Gastrocnemius medialis (tissue), 4 donors: ENCODE results near the gene GNAI1. TPM values are rescaled to one million over a fixed set of nuclear protein-coding genes. Genes with fewer than 3 reads are reported as not detected.

Experiments
- ATAC-seq, 2 donors: fragments of 150-250 bp; one replicate each; pipeline ENCODE4 v1.9.1; 2016
- DNase-seq, 2 donors: peaks; one replicate each; pipeline ENCODE4 v3.0.0-alpha.2; 2019
- H3K27ac ChIP-seq, 4 donors: fragments of 200-600 bp; sonication (generic); 1 replicate in 1 of 4; 2 replicates in 3 of 4; pipeline ENCODE4 v1.5.1; 2016 to 2018; ENCODE audit warnings: mild to moderate bottlenecking in 2 of 4, moderate library complexity in 1 of 4
- H3K27me3 ChIP-seq, 3 donors: fragments of 200-600 bp; sonication (generic) in 2 of 3; 1 replicate in 1 of 3; 2 replicates in 2 of 3; pipeline versions ENCODE4 v1.5.1 to v1.6.0; 2016 to 2019; ENCODE audit warnings: mild to moderate bottlenecking in 1 of 3, moderate library complexity in 1 of 3
- H3K36me3 ChIP-seq, 2 donors: fragments of 200-600 bp; sonication (generic) in 1 of 2; one replicate each; pipeline ENCODE4 v1.5.1; 2017 to 2018
- H3K4me1 ChIP-seq, 2 donors: fragments of 200-600 bp; sonication (generic) in 1 of 2; one replicate each; pipeline ENCODE4 v1.5.1; 2016 to 2017; ENCODE audit warnings: mild to moderate bottlenecking in 2 of 2
- H3K4me3 ChIP-seq, 4 donors: fragments of 200-600 bp; sonication (generic) in 3 of 4; 1 replicate in 1 of 4; 2 replicates in 3 of 4; pipeline ENCODE4 v1.5.1; 2016 to 2019; ENCODE audit warnings: mild to moderate bottlenecking in 2 of 4
- H3K9me3 ChIP-seq, 3 donors: fragments of 200-600 bp; sonication (generic) in 2 of 3; 1 replicate in 1 of 3; 2 replicates in 2 of 3; pipeline ENCODE4 v1.5.1; 2016 to 2019
- POLR2A ChIP-seq, 2 donors: fragments of 450-650 bp; IDR thresholded peaks; one replicate each; pipeline ENCODE4 v1.6.1; 2017; ENCODE audit warnings: antibody characterized with exemption in 2 of 2, mild to moderate bottlenecking in 2 of 2, moderate library complexity in 2 of 2
- in situ Hi-C, 4 donors: fragments of 200-750 bp; cut with MboI; loops; one replicate each; pipeline versions ENCODE4 v1.15.0 to v1.8.0; 2017; ENCODE audit warnings: low sequenced_read_pairs in 4 of 4
- intact Hi-C: fragments of 100-400 bp; cut with DNase I; formaldehyde crosslinking; loops from one replicate; pipeline ENCODE4 v1.15.1; 2023; ENCODE audit warnings: low total_unique reads
- total RNA-seq, 4 donors: library from RNA; depleted of rRNA; stranded (reverse); fragments of >200 nt; gene quantifications; one replicate each; pipeline versions ENCODE4 v1.1.0 to v1.2.3, GENCODE V29; 2016
- TF ChIP-seq, protein P1 (sequence below), 5 experiments: fragments of 450-650 bp in 3 of 5; fragments of 200-600 bp in 2 of 5; sonication (generic) in 2 of 5; IDR thresholded peaks in 4 of 5; conservative IDR thresholded peaks in 1 of 5; 1 replicate in 4 of 5; 2 replicates in 1 of 5; pipeline ENCODE4 v1.5.1; 2016 to 2019; ENCODE audit warnings: antibody characterized with exemption in 5 of 5, mild to moderate bottlenecking in 3 of 5, moderate library complexity in 3 of 5

Gene GNAI1
- total RNA-seq, 4 donors from 2014 or later, result 6.5 to 13.0 (median 8.3) TPM

DNA sequence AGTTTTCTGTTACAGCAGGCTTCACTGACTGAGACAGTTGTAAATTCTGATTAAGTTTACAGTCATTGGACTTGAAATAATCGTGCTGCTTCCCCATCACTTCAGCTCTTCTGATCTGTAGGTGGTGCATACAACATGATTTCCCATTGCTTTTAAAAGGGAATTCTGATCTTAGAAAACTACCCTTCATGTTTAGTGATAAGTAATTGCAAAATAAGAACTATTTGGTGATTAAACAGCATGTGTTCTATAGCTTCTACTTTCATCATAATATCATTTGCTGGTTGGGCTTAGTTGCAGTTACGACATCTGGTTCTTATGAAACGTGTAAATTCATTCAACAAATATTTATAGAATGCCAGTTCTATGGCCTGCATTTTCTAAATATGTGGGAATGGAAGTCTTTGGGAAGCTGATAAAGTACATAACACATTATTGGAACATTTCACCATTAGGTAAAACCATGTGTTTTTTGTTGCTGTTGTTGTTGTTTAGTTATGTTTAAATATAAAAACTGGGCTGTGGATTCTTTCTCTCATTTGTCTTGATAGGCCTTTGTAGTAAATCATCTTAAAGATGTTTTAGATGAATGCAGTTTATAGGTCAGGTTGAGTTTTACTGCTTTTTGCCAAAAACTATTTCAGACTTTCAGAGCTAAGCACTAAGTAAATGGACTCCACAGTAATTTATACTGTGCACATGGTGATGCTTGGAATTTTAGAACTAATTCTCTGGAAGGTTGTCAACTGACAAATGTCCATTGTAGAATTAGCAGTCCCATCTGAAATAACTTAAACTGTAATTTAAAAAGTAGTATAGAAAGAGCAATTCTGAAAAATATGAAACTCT, 13.1 kb downstream of the GNAI1 start:
- no peak overlapping the region for H3K27ac ChIP-seq
- H3K27me3 ChIP-seq, result no peaks in the 10 kb centered on the region
- no peak for DNase-seq
- H3K4me3 ChIP-seq, result no peak overlapping the region
- H3K36me3 ChIP-seq, result no peaks in the 10 kb centered on the region
- in situ Hi-C loops, result no loop called here
- TF ChIP-seq, protein P1, sequence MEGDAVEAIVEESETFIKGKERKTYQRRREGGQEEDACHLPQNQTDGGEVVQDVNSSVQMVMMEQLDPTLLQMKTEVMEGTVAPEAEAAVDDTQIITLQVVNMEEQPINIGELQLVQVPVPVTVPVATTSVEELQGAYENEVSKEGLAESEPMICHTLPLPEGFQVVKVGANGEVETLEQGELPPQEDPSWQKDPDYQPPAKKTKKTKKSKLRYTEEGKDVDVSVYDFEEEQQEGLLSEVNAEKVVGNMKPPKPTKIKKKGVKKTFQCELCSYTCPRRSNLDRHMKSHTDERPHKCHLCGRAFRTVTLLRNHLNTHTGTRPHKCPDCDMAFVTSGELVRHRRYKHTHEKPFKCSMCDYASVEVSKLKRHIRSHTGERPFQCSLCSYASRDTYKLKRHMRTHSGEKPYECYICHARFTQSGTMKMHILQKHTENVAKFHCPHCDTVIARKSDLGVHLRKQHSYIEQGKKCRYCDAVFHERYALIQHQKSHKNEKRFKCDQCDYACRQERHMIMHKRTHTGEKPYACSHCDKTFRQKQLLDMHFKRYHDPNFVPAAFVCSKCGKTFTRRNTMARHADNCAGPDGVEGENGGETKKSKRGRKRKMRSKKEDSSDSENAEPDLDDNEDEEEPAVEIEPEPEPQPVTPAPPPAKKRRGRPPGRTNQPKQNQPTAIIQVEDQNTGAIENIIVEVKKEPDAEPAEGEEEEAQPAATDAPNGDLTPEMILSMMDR (IDR thresholded peaks at IDR 0.05 in 4 of 5, conservative IDR thresholded peaks at IDR 0.05 in 1 of 5), result no peak
- TF ChIP-seq POLR2A (IDR thresholded peaks at IDR 0.05), result no peak
- no peaks in the 10 kb centered on the region for H3K4me1 ChIP-seq
- ATAC-seq, result no peak
- intact Hi-C loops, result no loop called here
- no peaks in the 10 kb centered on the region for H3K9me3 ChIP-seq

DNA sequence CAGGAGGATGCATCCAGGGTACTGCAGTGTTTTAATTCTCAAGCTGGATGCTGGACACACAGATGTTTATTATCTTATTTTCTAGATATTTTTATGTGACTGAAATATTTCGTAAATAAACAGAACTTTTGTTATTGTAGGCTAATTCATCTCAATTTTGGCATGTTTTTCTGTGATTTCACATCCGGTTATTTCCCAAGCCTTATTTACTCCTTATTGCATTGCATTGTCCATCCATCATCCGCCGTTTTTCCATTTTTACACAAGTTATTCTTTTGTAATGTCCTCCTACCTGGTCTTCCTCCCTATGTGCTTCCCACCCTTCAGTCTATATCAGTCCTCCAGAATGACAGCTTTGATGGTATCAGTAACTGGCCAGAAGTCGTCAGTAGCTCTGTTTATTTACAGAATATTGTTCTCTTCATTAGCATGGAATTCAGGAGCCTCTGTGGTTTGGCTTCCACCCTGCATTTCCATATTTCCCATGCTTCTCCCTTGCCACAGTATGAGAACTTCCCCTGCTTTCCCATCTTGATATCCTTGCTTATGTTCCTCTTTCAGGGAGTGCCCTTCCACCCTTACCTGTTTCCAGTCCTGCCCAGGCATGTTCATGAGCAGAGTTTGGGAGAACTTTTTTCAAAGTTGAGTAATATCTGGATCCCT, 16.1 kb downstream of the GNAI1 start:
- intact Hi-C loops (no loop called here), in situ Hi-C loops (no loop called here)
- H3K4me1 ChIP-seq, result peaks cover 0 to 5% of the 10 kb centered on the region in 2 donors
- H3K4me3 ChIP-seq, result no peak overlapping the region
- no peaks in the 10 kb centered on the region for H3K36me3 ChIP-seq
- no peaks in the 10 kb centered on the region for H3K27me3 ChIP-seq
- DNase-seq, result no peak
- no peaks in the 10 kb centered on the region for H3K9me3 ChIP-seq
- no peak overlapping the region for H3K27ac ChIP-seq
- no peak for ATAC-seq
- TF ChIP-seq, protein P1 (IDR thresholded peaks at IDR 0.05 in 4 of 5, conservative IDR thresholded peaks at IDR 0.05 in 1 of 5), result no peak
- no peak for TF ChIP-seq POLR2A (IDR thresholded peaks at IDR 0.05)

DNA sequence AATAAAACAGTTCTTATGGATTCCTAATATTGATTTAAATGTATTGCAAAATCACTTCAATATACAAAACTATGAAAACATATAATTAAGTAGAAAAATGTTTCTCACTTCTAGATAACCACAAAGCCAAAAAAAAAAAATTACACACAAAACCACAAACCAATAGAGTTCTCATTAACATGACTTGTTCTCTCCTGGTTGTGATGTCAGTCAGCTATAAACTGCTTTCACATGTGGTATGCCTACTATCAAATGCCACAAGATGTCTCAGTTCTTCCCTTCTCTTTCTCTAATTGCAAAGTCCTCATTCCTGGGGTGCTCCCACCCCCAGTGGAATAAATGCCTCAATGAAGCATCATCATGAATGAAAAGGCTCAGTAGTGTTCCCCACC, 16.6 kb downstream of the GNAI1 start:
- Histone ChIP-seq H3K4me1 (peaks cover 0 to 5% of the 10 kb centered on the region in 2 donors), H3K4me3 (no peak overlapping the region), H3K36me3 (no peaks in the 10 kb centered on the region), H3K27me3 (no peaks in the 10 kb centered on the region), H3K9me3 (no peaks in the 10 kb centered on the region), H3K27ac (no peak overlapping the region)
- no peak for ATAC-seq
- in situ Hi-C loops (no loop called here), intact Hi-C loops (no loop called here)
- DNase-seq, result no peak
- TF ChIP-seq, protein P1 (IDR thresholded peaks at IDR 0.05 in 4 of 5, conservative IDR thresholded peaks at IDR 0.05 in 1 of 5), result no peak
- TF ChIP-seq POLR2A (IDR thresholded peaks at IDR 0.05), result no peak

DNA sequence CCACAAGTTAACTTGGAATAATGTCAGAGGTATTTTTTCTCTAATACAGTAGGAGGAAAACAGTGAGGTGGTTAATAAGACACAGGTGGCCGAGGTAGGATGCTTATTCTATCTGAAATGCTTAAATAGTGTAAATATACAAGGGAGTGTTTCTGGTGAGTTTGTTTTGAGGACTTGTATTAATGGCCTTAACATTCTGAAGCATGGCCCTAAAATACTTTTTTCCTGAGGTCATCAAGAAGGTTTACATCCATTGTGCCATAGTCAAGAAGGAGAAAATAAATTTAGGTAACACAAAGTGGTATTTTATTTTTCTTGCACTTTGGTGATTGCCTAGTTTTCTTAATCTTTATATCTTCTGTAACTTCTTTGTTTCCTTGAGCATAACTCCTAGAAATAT, 18.8 kb downstream of the GNAI1 start:
- in situ Hi-C loops, result no loop called here
- Histone ChIP-seq H3K36me3 (no peaks in the 10 kb centered on the region), H3K4me1 (peaks cover 0 to 5% of the 10 kb centered on the region in 2 donors), H3K27ac (no peak overlapping the region), H3K27me3 (no peaks in the 10 kb centered on the region), H3K9me3 (no peaks in the 10 kb centered on the region), H3K4me3 (no peak overlapping the region)
- DNase-seq, result no peak
- no peak for ATAC-seq
- intact Hi-C loops, result no loop called here
- no peak for TF ChIP-seq POLR2A (IDR thresholded peaks at IDR 0.05)
- TF ChIP-seq, protein P1 (IDR thresholded peaks at IDR 0.05 in 4 of 5, conservative IDR thresholded peaks at IDR 0.05 in 1 of 5), result no peak
